Measurements from ENCODE around the gene TMEM59L.

- TF ChIP-seq CTCF (conservative IDR thresholded peaks at IDR 0.05 in 1 of 2, IDR thresholded peaks at IDR 0.05 in 1 of 2; ENCODE audit: low read depth in 1 of 2, low read length in 2 of 2) (no peak), EZH2 (IDR thresholded peaks at IDR 0.05; ENCODE audit: low read length, missing control alignments) (no peak)
Observed at GRCh38 chr19:18617562-18617961, 4.9 kb downstream of the TMEM59L start.

Measured in fibroblast of lung (primary cell).